Raji (cell line): ENCODE results near the gene KRT79.

Source experiments
- POLR2A ChIP-seq: IDR thresholded peaks from 2 replicates; pipeline ENCODE4 v1.6.1; 2011; ENCODE audit warnings: low read depth, low read length, control low read depth; ENCODE audit not compliant: insufficient read depth

Gene KRT79

GRCh38 chr12:52796429-52796794 is 37.7 kb downstream of the KRT79 start:
- no peak for TF ChIP-seq POLR2A

GRCh38 chr12:52795694-52796428 is 38.2 kb downstream of the KRT79 start, which contains the start of gene KRT3:
Gene KRT3, minus strand, starts transcription at chr12:52796117. Its CDS starts 75 bp downstream, at chr12:52796042.
- no peak for TF ChIP-seq POLR2A

GRCh38 chr12:52794479-52795331 is 39.4 kb downstream of the KRT79 start:
- TF ChIP-seq POLR2A: no peak

GRCh38 chr12:52792185-52793029 is 41.7 kb downstream of the KRT79 start:
- no peak for TF ChIP-seq POLR2A

- no peak for TF ChIP-seq POLR2A
Observed at GRCh38 chr12:52791271-52792184, 42.6 kb downstream of the KRT79 start.

- TF ChIP-seq POLR2A: no peak
Observed at GRCh38 chr12:52790427-52791270, 43.5 kb downstream of the KRT79 start.

- no peak for TF ChIP-seq POLR2A
Observed at GRCh38 chr12:52789637-52790426, 44.3 kb downstream of the KRT79 start.

GRCh38 chr12:52788876-52789636 is 45.1 kb downstream of the KRT79 start:
- TF ChIP-seq POLR2A: no peak

- no peak for TF ChIP-seq POLR2A
Observed at GRCh38 chr12:52788192-52788875, 45.8 kb downstream of the KRT79 start.

GRCh38 chr12:52787324-52788191 is 46.6 kb downstream of the KRT79 start:
- TF ChIP-seq POLR2A: no peak

- no peak for TF ChIP-seq POLR2A
Observed at GRCh38 chr12:52784909-52785308, 49.2 kb downstream of the KRT79 start.
